GM12878 (cell line): ENCODE results near the gene GPR18. TPM values are rescaled to one million over a fixed set of nuclear protein-coding genes. Genes with fewer than 3 reads are reported as not detected.

Source experiments
- ATAC-seq: fragments of 200-7000 bp; cut with Tn5 transposase; 3 replicates; pipeline ENCODE4 v1.9.1; 2020; ENCODE audit warnings: mild to moderate bottlenecking, moderate library complexity
- BruUV-seq: library from RNA; stranded (reverse); fragments of 400-500 nt; replicated peaks from 2 replicates; lab custom pipeline; 2021; lab: Mats Ljungman, UMichigan
- CTCF ChIA-PET: fragments of 300-600 bp; sonication (Branson Sonifier 250); formaldehyde crosslinking; extraction: SDS; loops from one replicate; lab custom pipeline; 2021; ENCODE audit warnings: inconsistent platforms; lab: Yijun Ruan, JAX
- POLR2A ChIA-PET: fragments of 350-600 bp; formaldehyde crosslinking; extraction: SDS; loops from one replicate; lab custom pipeline; 2021; ENCODE audit warnings: inconsistent platforms; lab: Charles Lee
- RAD21 ChIA-PET: fragments of 300-600 bp; sonication (Branson Sonifier 250); formaldehyde crosslinking; loops from one replicate; lab custom pipeline; 2023; ENCODE audit warnings: antibody characterized with exemption; ENCODE audit not compliant: unreplicated experiment; lab: Charles Lee
- SMC1A ChIA-PET: fragments of 300-600 bp; sonication (Branson Sonifier 250); formaldehyde crosslinking; loops from one replicate; lab custom pipeline; 2023; ENCODE audit not compliant: unreplicated experiment, uncharacterized antibody; lab: Charles Lee
- DNase-seq: peaks from one replicate; pipeline ENCODE4 v3.0.0-alpha.2; 2011; ENCODE audit warnings: low read depth, low spot score
- FAIRE-seq: peaks from 3 replicates; lab custom pipeline; 2011; peaks lifted over from hg19 to GRCh38; lab: Jason Lieb, UNC
- H2AFZ ChIP-seq: 2 replicates; pipeline ENCODE4 v1.6.0; 2011; ENCODE audit warnings: low read depth, low read length, control low read depth; ENCODE audit not compliant: control insufficient read depth
- H3K27ac ChIP-seq: 2 replicates; pipeline ENCODE4 v1.5.1; 2011; ENCODE audit warnings: control low read depth; ENCODE audit not compliant: control insufficient read depth, insufficient read depth
- H3K27me3 ChIP-seq, 2 experiments: replicated peaks in 1 of 2; 2 replicates each; pipeline versions ENCODE4 v1.6.0 to v1.6.1; 2011; ENCODE audit warnings: low read length in 1 of 2; ENCODE audit not compliant: control insufficient read depth in 2 of 2, insufficient read depth in 2 of 2
- H3K36me3 ChIP-seq, 2 experiments: 2 replicates each; pipeline ENCODE4 v1.5.1; 2011; ENCODE audit warnings: low read length in 1 of 2; ENCODE audit not compliant: control insufficient read depth in 2 of 2, insufficient read depth in 2 of 2
- H3K4me1 ChIP-seq: 2 replicates; pipeline ENCODE4 v1.6.1; 2011; ENCODE audit warnings: mild to moderate bottlenecking, low read length, moderate library complexity, mixed read lengths; ENCODE audit not compliant: control insufficient read depth, insufficient read depth
- H3K4me2 ChIP-seq: 2 replicates; pipeline ENCODE4 v1.6.0; 2011; ENCODE audit warnings: control low read depth; ENCODE audit not compliant: control insufficient read depth, insufficient read depth
- H3K4me3 ChIP-seq: fragments of 200-600 bp; sonication (generic); 2 replicates; pipeline ENCODE4 v1.5.1; 2016
- H3K79me2 ChIP-seq: 2 replicates; pipeline ENCODE4 v1.6.0; 2011; ENCODE audit warnings: low read length; ENCODE audit not compliant: control insufficient read depth, insufficient read depth
- H3K9ac ChIP-seq: 2 replicates; pipeline ENCODE4 v1.8.0; 2011; ENCODE audit warnings: low read length, control low read depth, mixed read lengths; ENCODE audit not compliant: control insufficient read depth, insufficient read depth
- H3K9me3 ChIP-seq: replicated peaks from 3 replicates; pipeline ENCODE4 v1.5.1; 2011; ENCODE audit warnings: mild to moderate bottlenecking, low read length; ENCODE audit not compliant: control insufficient read depth, insufficient read depth
- H4K20me1 ChIP-seq: 2 replicates; pipeline ENCODE4 v1.6.0; 2011; ENCODE audit not compliant: control insufficient read depth, insufficient read depth
- ATF3 ChIP-seq: IDR thresholded peaks from 2 replicates; pipeline ENCODE4 v1.6.1; 2011; ENCODE audit warnings: low read depth, mild to moderate bottlenecking, low read length, moderate library complexity, borderline replicate concordance; ENCODE audit errors: extremely low read depth
- E2F4 ChIP-seq: IDR thresholded peaks from 2 replicates; pipeline ENCODE4 v1.6.1; 2012; ENCODE audit warnings: low read depth, low read length, improper control_type of control experiment
- HCFC1 ChIP-seq: fragments of 150-350 bp; IDR thresholded peaks from 2 replicates; pipeline ENCODE4 v1.6.1; 2014; ENCODE audit warnings: low read length
- MLLT1 ChIP-seq: fragments of 450-650 bp; IDR thresholded peaks from 2 replicates; pipeline ENCODE4 v1.6.1; 2016; ENCODE audit warnings: mild to moderate bottlenecking
- MYC ChIP-seq: IDR thresholded peaks from 2 replicates; pipeline ENCODE4 v1.6.1; 2011; ENCODE audit warnings: mild to moderate bottlenecking, low read length, moderate library complexity, inconsistent platforms; ENCODE audit not compliant: insufficient read depth, insufficient replicate concordance, insufficient read length, severe bottlenecking
- NRF1 ChIP-seq: conservative IDR thresholded peaks from 2 replicates; pipeline ENCODE4 v1.6.1; 2011; ENCODE audit warnings: mild to moderate bottlenecking, low read depth, low read length, improper control_type of control experiment
- RBBP5 ChIP-seq: fragments of 200-600 bp; sonication (generic); conservative IDR thresholded peaks from 2 replicates; pipeline ENCODE4 v1.6.1; 2016
- RELB ChIP-seq: fragments of 450-650 bp; IDR thresholded peaks from 2 replicates; pipeline ENCODE4 v1.6.1; 2017; ENCODE audit warnings: low read depth, mild to moderate bottlenecking, moderate library complexity
- SPI1 ChIP-seq: IDR thresholded peaks from 2 replicates; pipeline ENCODE4 v1.6.1; 2011; ENCODE audit warnings: low read depth, mild to moderate bottlenecking, low read length, moderate library complexity, borderline replicate concordance; ENCODE audit not compliant: insufficient read depth
- SREBF1 ChIP-seq: IDR thresholded peaks from 2 replicates; pipeline ENCODE4 v1.6.1; 2012; ENCODE audit warnings: mild to moderate bottlenecking, low read length
- TCF7 ChIP-seq: IDR thresholded peaks from 2 replicates; pipeline ENCODE4 v1.6.1; 2014; ENCODE audit warnings: antibody characterized with exemption, borderline replicate concordance
- YY1 ChIP-seq: IDR thresholded peaks from 2 replicates; pipeline ENCODE4 v1.6.1; 2011; ENCODE audit warnings: low read depth, mild to moderate bottlenecking, low read length
- ZNF217 ChIP-seq: fragments of 450-650 bp; IDR thresholded peaks from 2 replicates; pipeline ENCODE4 v1.6.1; 2017; ENCODE audit warnings: antibody characterized with exemption, mild to moderate bottlenecking
- WGBS: methylation state at CpG from one replicate; pipeline ENCODE4 v1.1.6; 2016; ENCODE audit warnings: low lambda C conversion rate; ENCODE audit not compliant: insufficient replicate concordance, insufficient coverage; ENCODE audit errors: missing lambda C conversion rate; 5-methylcytosine and 5-hydroxymethylcytosine counted together
- in situ Hi-C: fragments of 300-500 bp; cut with MboI; formaldehyde crosslinking; loops from 9 replicates; pipeline ENCODE4 v1.14.3; 2018; ENCODE audit warnings: mixed read lengths
- intact Hi-C: fragments of 100-400 bp; cut with micrococcal nuclease; formaldehyde crosslinking; loops from one replicate; pipeline ENCODE4 v1.14.2; 2022; ENCODE audit not compliant: unreplicated experiment
- polyA plus RNA-seq, 11 experiments: library from polyadenylated mRNA; depleted of rRNA in 4 of 11; unstranded in 6 of 11; stranded (reverse) in 5 of 11; fragments of >200 nt; fragmentation: Nextera tagmentation in 4 of 11; fragmentation: Illumina TruSeq in 1 of 11; extraction: Ambion mirVana in 4 of 11; extraction: Trizol in 1 of 11; gene quantifications; 1 replicate in 1 of 11; 2 replicates in 10 of 11; pipeline versions ENCODE4 v1.2.1 to v1.2.3, GENCODE V29; 2011 to 2016; ENCODE audit warnings: inconsistent platforms in 2 of 11, missing spikeins in 2 of 11, low read depth in 1 of 11
- total RNA-seq, 4 experiments: library from RNA; depleted of rRNA in 3 of 4; stranded (reverse); fragments of >200 nt in 3 of 4; fragmentation: Illumina TruSeq in 1 of 4; extraction: Trizol in 1 of 4; gene quantifications; 2 replicates each; pipeline versions ENCODE4 v1.2.1 to v1.2.3, GENCODE V29; 2013 to 2021

GPR18 gene
- total and polyA plus RNA-seq, 10 of the 15 experiments (the other 5 are each of a cell fraction or from before 2014, with no cell fraction given) = 3.3 to 12.9 (median 5.2) TPM

- H3K36me3 ChIP-seq = no peaks in the 10 kb centered on the region
- no peak overlapping the region for H3K9ac ChIP-seq
- RAD21 ChIA-PET = no interaction called here
- H3K4me3 ChIP-seq = no peak overlapping the region
- peaks cover 4% of the 10 kb centered on the region; the same call in 1 of the 2 replicates for H4K20me1 ChIP-seq
- H3K27ac ChIP-seq = no peak overlapping the region
- H3K4me1 ChIP-seq = peaks cover 34% of the 10 kb centered on the region
- no peak overlapping the region for H3K4me2 ChIP-seq
- DNase-seq (no peak), FAIRE-seq (no peak), ATAC-seq (no peak)
- TF ChIP-seq MYC = no peak
- peak; percentile 54; the same call in 1 of the 2 replicates for TF ChIP-seq SPI1
- SMC1A ChIA-PET = no interaction called here
- no peaks in the 10 kb centered on the region for H3K27me3 ChIP-seq
- POLR2A ChIA-PET = no interaction called here
- WGBS = 72% methylated on average over 4 of the region's 4 CpGs
- peaks cover 55% of the 10 kb centered on the region for H3K79me2 ChIP-seq
- intact Hi-C loops (no loop called here), in situ Hi-C loops (no loop called here)
- BruUV-seq = no TSS peak
- no peaks in the 10 kb centered on the region; the same call in 2 of the 3 replicates for H3K9me3 ChIP-seq
- no peak overlapping the region for H2AFZ ChIP-seq
- CTCF ChIA-PET = no interaction called here
Observed at GRCh38 chr13:99225078-99225477, 33.1 kb downstream of the GPR18 start.

GRCh38 chr13:99224021-99224420 is 34.2 kb downstream of the GPR18 start:
- in situ Hi-C loops = no loop called here
- Histone ChIP-seq H3K27ac (no peak overlapping the region), H4K20me1 (peaks cover 4% of the 10 kb centered on the region; the same call in 1 of the 2 replicates), H2AFZ (no peak overlapping the region), H3K4me1 (peaks cover 23% of the 10 kb centered on the region), H3K79me2 (peaks cover 54% of the 10 kb centered on the region), H3K9ac (no peak overlapping the region), H3K27me3 (no peaks in the 10 kb centered on the region), H3K36me3 (no peaks in the 10 kb centered on the region), H3K9me3 (no peaks in the 10 kb centered on the region; the same call in 2 of the 3 replicates), H3K4me3 (no peak overlapping the region), H3K4me2 (no peak overlapping the region; the same call in 1 of the 2 replicates)
- no peak for FAIRE-seq
- ChIA-PET POLR2A (interaction anchor here (1.3 kb wide), 1 partner anchor 36 kb away, joined by 3 read pairs; no protein-coding TSS in a partner anchor), SMC1A (interaction anchor here (0.6 to 1.4 kb wide), 4 partner anchors 9 to 773 kb away, joined by 3 to 7 read pairs (median 4); no protein-coding TSS in a partner anchor), RAD21 (no interaction called here), CTCF (interaction anchor here (0.7 to 2.8 kb wide), 4 partner anchors 23 to 45 kb away, joined by 3 to 11 read pairs (median 4); partner anchors contain the start of gene UBAC2)
- DNase-seq = no peak
- ATAC-seq = no peak
- no TSS peak for BruUV-seq
- intact Hi-C loops = no loop called here
- WGBS = 100% methylated on average over 2 of the region's 2 CpGs
- TF ChIP-seq NRF1 = no peak
- TF ChIP-seq RELB = no peak
- no peak for TF ChIP-seq YY1
- no peak for TF ChIP-seq TCF7
- TF ChIP-seq SREBF1 = no peak
- no peak for TF ChIP-seq ZNF217
- TF ChIP-seq MLLT1 = no peak
- TF ChIP-seq E2F4 = no peak
- no peak for TF ChIP-seq ATF3
- no peak for TF ChIP-seq HCFC1
- TF ChIP-seq RBBP5 = no peak
